Panc1 (cell line): Measurements from ENCODE around the gene IFIT1B. TPM values are rescaled to one million over a fixed set of nuclear protein-coding genes. Genes with fewer than 3 reads are reported as not detected.

Source experiments
- ATAC-seq: fragments of 200-7000 bp; cut with Tn5 transposase; 2 replicates; pipeline ENCODE4 v1.9.1; 2020; ENCODE audit warnings: mild to moderate bottlenecking, moderate library complexity
- BruUV-seq: library from RNA; stranded (reverse); fragments of 400-500 nt; replicated peaks from 2 replicates; lab custom pipeline; 2021; lab: Mats Ljungman, UMichigan
- CTCF ChIA-PET: fragments of 300-600 bp; sonication (Branson Sonifier 250); formaldehyde crosslinking; loops from one replicate; lab custom pipeline; 2022; ENCODE audit warnings: antibody characterized with exemption; lab: Charles Lee
- POLR2A ChIA-PET: fragments of 300-600 bp; sonication (Branson Sonifier 250); formaldehyde crosslinking; loops from one replicate; lab custom pipeline; 2022; ENCODE audit warnings: antibody characterized with exemption; lab: Charles Lee
- DNase-seq: peaks from one replicate; pipeline ENCODE4 v3.0.0-alpha.2; 2010; ENCODE audit warnings: low read depth, low spot score
- H3K27ac ChIP-seq: 2 replicates; pipeline ENCODE4 v1.5.1; 2011; ENCODE audit warnings: mild to moderate bottlenecking, low read length, inconsistent platforms
- H3K27me3 ChIP-seq: fragments of 200-500 bp; sonication (Bioruptor generic); 2 replicates; pipeline ENCODE4 v1.6.0; 2014; ENCODE audit warnings: low read length, inconsistent platforms; ENCODE audit not compliant: control insufficient read depth, insufficient read depth
- H3K36me3 ChIP-seq: fragments of 200-500 bp; sonication (Bioruptor generic); 2 replicates; pipeline ENCODE4 v1.5.1; 2014; ENCODE audit warnings: inconsistent platforms, mild to moderate bottlenecking, low read length, moderate library complexity; ENCODE audit not compliant: control insufficient read depth, insufficient read depth
- H3K4me1 ChIP-seq: 2 replicates; pipeline ENCODE4 v1.5.1; 2011; ENCODE audit warnings: inconsistent platforms, mild to moderate bottlenecking, low read length, moderate library complexity; ENCODE audit not compliant: control insufficient read depth, insufficient read depth
- H3K4me3 ChIP-seq, 2 experiments: 2 replicates each; pipeline ENCODE4 v1.5.1; 2011 to 2012; ENCODE audit warnings: low read depth in 2 of 2, low read length in 2 of 2, mild to moderate bottlenecking in 2 of 2, inconsistent platforms in 1 of 2, moderate library complexity in 1 of 2
- H3K9me3 ChIP-seq: fragments of 200-500 bp; sonication (Bioruptor generic); 2 replicates; pipeline ENCODE4 v1.5.1; 2014; ENCODE audit warnings: low read depth, mild to moderate bottlenecking, inconsistent platforms, low read length, moderate library complexity; ENCODE audit not compliant: control insufficient read depth, insufficient read depth
- POLR2AphosphoS5 ChIP-seq: IDR thresholded peaks from 2 replicates; pipeline ENCODE4 v1.6.1; 2012; ENCODE audit warnings: mild to moderate bottlenecking, low read depth, low read length, moderate library complexity
- SIN3A ChIP-seq: IDR thresholded peaks from 2 replicates; pipeline ENCODE4 v1.6.1; 2012; ENCODE audit warnings: low read depth, mild to moderate bottlenecking, low read length, moderate library complexity, borderline replicate concordance; ENCODE audit not compliant: insufficient read depth
- TCF7L2 ChIP-seq: IDR thresholded peaks from 2 replicates; pipeline ENCODE4 v1.6.1; 2011; ENCODE audit warnings: mild to moderate bottlenecking, low read depth, low read length, inconsistent platforms
- in situ Hi-C: cut with HindIII; loops from 2 replicates; pipeline ENCODE4 v1.10.0; 2016; ENCODE audit warnings: low sequenced_read_pairs, low pct_unique_long_range_greater_than_20kb
- intact Hi-C: fragments of 100-400 bp; cut with micrococcal nuclease; formaldehyde crosslinking; loops from one replicate; pipeline ENCODE4 v1.10.0; 2022; ENCODE audit not compliant: unreplicated experiment
- total RNA-seq: library from RNA; stranded (reverse); gene quantifications from one replicate; pipeline ENCODE4 v1.2.1, GENCODE V29; 2021; ENCODE audit not compliant: unreplicated experiment
- TF ChIP-seq, protein P1 (sequence below): fragments of 450-650 bp; IDR thresholded peaks from 2 replicates; pipeline ENCODE4 v1.5.1; 2017; ENCODE audit warnings: mild to moderate bottlenecking
- TF ChIP-seq, protein P2 (sequence below), 2 experiments: IDR thresholded peaks; 2 replicates each; pipeline ENCODE4 v1.6.1; 2011 to 2012; ENCODE audit warnings: low read depth in 2 of 2, control low read depth in 1 of 2, low read length in 1 of 2, mild to moderate bottlenecking in 1 of 2, moderate library complexity in 1 of 2; ENCODE audit not compliant: insufficient read depth in 1 of 2

IFIT1B gene
- total RNA-seq, 1 experiment from 2014 or later: not detected

DNA sequence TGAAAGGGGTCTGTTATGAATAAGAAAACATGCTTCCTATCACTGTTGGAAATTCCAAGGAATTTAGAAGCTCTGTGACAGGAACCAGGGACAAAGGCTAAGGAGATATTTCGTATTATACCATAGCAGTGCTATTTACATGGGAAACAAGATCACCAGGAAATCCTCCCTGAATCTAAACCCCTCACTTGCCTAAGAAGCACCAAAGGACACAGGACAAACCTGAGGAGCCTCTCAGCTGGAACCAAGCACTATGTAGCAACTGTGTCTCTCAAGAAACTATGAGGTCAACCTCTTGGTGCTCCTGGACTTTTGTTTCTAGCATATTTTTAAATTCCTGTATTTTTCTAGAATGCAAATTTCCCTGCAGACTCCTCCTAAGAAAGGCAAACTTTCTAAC is 20.8 kb upstream of the IFIT1B start:
- CTCF ChIA-PET: no interaction called here
- Histone ChIP-seq H3K9me3 (no peaks in the 10 kb centered on the region), H3K4me1 (peaks cover 5% of the 10 kb centered on the region), H3K36me3 (no peaks in the 10 kb centered on the region), H3K4me3 (no peak overlapping the region), H3K27ac (no peak overlapping the region), H3K27me3 (no peaks in the 10 kb centered on the region)
- POLR2A ChIA-PET: no interaction called here
- no TSS peak for BruUV-seq
- ATAC-seq (no peak), DNase-seq (no peak)
- intact Hi-C loops: no loop called here
- no peak for TF ChIP-seq SIN3A
- no peak for TF ChIP-seq POLR2AphosphoS5
- in situ Hi-C loops: no loop called here

DNA sequence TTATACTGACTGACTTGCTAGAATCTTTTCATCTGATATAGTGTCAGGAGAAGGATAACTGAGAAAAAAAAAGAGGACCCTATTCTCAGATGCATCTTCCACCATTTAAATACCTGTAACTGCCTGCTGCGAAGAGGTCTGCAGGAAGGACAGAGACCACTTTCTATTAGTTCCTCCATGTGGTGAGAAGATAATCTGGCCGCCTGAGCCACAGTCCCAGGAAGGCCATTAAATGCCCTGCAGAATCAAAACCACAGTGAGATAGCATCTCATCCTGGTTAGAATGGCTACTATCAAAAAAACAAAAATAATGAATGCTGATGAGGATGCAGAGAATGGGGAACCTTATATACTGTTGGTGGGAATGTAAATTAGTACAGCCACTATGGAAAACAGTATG is 19.9 kb upstream of the IFIT1B start:
- no peaks in the 10 kb centered on the region; the same call in 1 of the 2 replicates for H3K4me1 ChIP-seq
- no peaks in the 10 kb centered on the region for H3K27me3 ChIP-seq
- POLR2A ChIA-PET: no interaction called here
- H3K36me3 ChIP-seq: no peaks in the 10 kb centered on the region
- BruUV-seq: no TSS peak
- H3K4me3 ChIP-seq: no peak overlapping the region
- no peak overlapping the region for H3K27ac ChIP-seq
- TF ChIP-seq TCF7L2 (no peak), SIN3A (no peak), POLR2AphosphoS5 (no peak)
- TF ChIP-seq, protein P1, sequence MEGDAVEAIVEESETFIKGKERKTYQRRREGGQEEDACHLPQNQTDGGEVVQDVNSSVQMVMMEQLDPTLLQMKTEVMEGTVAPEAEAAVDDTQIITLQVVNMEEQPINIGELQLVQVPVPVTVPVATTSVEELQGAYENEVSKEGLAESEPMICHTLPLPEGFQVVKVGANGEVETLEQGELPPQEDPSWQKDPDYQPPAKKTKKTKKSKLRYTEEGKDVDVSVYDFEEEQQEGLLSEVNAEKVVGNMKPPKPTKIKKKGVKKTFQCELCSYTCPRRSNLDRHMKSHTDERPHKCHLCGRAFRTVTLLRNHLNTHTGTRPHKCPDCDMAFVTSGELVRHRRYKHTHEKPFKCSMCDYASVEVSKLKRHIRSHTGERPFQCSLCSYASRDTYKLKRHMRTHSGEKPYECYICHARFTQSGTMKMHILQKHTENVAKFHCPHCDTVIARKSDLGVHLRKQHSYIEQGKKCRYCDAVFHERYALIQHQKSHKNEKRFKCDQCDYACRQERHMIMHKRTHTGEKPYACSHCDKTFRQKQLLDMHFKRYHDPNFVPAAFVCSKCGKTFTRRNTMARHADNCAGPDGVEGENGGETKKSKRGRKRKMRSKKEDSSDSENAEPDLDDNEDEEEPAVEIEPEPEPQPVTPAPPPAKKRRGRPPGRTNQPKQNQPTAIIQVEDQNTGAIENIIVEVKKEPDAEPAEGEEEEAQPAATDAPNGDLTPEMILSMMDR: no peak
- TF ChIP-seq, protein P2, sequence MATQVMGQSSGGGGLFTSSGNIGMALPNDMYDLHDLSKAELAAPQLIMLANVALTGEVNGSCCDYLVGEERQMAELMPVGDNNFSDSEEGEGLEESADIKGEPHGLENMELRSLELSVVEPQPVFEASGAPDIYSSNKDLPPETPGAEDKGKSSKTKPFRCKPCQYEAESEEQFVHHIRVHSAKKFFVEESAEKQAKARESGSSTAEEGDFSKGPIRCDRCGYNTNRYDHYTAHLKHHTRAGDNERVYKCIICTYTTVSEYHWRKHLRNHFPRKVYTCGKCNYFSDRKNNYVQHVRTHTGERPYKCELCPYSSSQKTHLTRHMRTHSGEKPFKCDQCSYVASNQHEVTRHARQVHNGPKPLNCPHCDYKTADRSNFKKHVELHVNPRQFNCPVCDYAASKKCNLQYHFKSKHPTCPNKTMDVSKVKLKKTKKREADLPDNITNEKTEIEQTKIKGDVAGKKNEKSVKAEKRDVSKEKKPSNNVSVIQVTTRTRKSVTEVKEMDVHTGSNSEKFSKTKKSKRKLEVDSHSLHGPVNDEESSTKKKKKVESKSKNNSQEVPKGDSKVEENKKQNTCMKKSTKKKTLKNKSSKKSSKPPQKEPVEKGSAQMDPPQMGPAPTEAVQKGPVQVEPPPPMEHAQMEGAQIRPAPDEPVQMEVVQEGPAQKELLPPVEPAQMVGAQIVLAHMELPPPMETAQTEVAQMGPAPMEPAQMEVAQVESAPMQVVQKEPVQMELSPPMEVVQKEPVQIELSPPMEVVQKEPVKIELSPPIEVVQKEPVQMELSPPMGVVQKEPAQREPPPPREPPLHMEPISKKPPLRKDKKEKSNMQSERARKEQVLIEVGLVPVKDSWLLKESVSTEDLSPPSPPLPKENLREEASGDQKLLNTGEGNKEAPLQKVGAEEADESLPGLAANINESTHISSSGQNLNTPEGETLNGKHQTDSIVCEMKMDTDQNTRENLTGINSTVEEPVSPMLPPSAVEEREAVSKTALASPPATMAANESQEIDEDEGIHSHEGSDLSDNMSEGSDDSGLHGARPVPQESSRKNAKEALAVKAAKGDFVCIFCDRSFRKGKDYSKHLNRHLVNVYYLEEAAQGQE (IDR thresholded peaks at IDR 0.05; ENCODE audit: insufficient read depth in 1 of 2, low read depth in 2 of 2, low read length in 1 of 2): no peak
- CTCF ChIA-PET: no interaction called here
- H3K9me3 ChIP-seq: no peaks in the 10 kb centered on the region
- in situ Hi-C loops: no loop called here
- intact Hi-C loops: no loop called here
- DNase-seq (no peak), ATAC-seq (no peak)

DNA sequence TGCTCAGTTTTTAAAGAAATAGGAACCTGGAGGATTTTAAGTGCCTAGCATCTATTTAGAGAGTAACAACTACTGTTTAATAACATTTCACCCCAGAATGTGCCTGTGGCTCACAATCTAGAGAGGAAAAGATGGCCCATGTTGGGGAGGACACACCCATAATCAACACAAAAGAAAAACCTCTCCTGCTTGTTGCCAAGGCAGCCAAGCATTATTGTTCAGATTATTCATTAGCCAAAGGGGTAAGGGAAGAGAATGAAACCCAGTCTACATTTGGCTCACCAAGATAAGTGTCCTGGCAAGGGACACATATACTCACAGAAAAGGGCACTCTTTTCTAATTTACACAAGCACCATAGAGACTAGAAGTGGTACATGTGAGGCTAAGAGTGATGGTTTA is 17.7 kb upstream of the IFIT1B start:
- Histone ChIP-seq H3K27ac (no peak overlapping the region), H3K36me3 (no peaks in the 10 kb centered on the region), H3K4me1 (no peaks in the 10 kb centered on the region; the same call in 1 of the 2 replicates), H3K9me3 (no peaks in the 10 kb centered on the region), H3K4me3 (no peak overlapping the region), H3K27me3 (no peaks in the 10 kb centered on the region)
- in situ Hi-C loops (no loop called here), intact Hi-C loops (no loop called here)
- CTCF ChIA-PET: no interaction called here
- DNase-seq (no peak), ATAC-seq (no peak)
- no peak for TF ChIP-seq TCF7L2
- TF ChIP-seq, protein P1: no peak
- TF ChIP-seq, protein P2 (IDR thresholded peaks at IDR 0.05; ENCODE audit: insufficient read depth in 1 of 2, low read depth in 2 of 2, low read length in 1 of 2): no peak
- TF ChIP-seq POLR2AphosphoS5: no peak
- no peak for TF ChIP-seq SIN3A
- POLR2A ChIA-PET: interaction anchor here (0.6 kb wide), 1 partner anchor 62 kb away, joined by 3 read pairs; no protein-coding TSS in a partner anchor
- no TSS peak for BruUV-seq
